HG03520 (cell line): ENCODE measurements around the gene RBSN.
A peak's percentile ranks its signal among the peaks of the same experiment; 100 is the strongest.

Experiments
- ATAC-seq: cut with Tn5 transposase; IDR thresholded peaks from one replicate; pipeline ENCODE4 v1.9.1; 2021; ENCODE audit warnings: mild to moderate bottlenecking, moderate library complexity; ENCODE audit not compliant: unreplicated experiment

RBSN gene

GRCh38 chr3:15102256-15102655, 3.3 kb upstream of the RBSN start:
- no peak for ATAC-seq

- peak; percentile 6 for ATAC-seq
These were observed 583 bp upstream of the RBSN start for GRCh38 chr3:15099364-15100098.

DNA sequence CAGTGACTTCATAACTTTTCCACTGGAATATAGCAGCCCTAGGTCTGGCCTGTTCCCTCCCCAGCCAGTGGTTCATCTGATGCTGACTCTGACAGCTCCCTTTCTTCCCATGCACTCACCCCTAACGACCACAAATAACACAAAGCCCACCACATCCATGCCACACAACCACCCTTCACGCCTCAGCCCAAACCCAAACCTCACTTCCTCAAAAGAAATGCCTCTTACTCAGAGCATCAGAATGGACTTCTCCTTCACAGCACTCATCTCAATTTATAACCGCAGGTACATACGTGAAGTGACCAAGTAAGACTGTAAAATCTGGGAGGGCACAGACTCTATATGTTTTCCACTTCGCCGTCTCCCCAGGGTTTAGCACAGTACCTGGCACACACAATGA, 1.1 kb downstream of the RBSN start:
- ATAC-seq: no peak

GRCh38 chr3:15096046-15096445, 2.9 kb downstream of the RBSN start:
- ATAC-seq: no peak

GRCh38 chr3:15094187-15094875, 4.6 kb downstream of the RBSN start:
- no peak for ATAC-seq

DNA sequence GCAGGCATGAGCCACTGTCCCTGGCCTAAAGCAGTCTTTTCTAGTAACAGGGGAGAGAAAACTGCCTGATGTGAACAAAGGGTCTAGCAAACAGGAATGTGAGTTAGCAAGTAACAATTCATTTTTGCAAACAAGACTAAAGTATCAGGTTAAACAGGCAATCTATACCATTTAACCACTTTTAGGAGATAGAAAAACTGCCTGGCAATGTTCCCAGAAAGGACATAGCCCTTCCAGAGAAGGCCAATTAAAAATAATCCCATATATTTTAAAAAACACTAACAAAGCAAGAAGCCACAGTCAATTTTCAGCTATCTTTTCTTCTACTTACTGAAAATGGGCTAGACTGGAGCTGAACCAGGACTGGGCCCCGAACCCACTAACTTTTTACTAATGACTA, 6.3 kb downstream of the RBSN start:
- ATAC-seq: no peak

GRCh38 chr3:15091575-15091974, 7.4 kb downstream of the RBSN start:
- ATAC-seq: no peak

GRCh38 chr3:15089201-15089600, 9.7 kb downstream of the RBSN start:
- no peak for ATAC-seq

DNA sequence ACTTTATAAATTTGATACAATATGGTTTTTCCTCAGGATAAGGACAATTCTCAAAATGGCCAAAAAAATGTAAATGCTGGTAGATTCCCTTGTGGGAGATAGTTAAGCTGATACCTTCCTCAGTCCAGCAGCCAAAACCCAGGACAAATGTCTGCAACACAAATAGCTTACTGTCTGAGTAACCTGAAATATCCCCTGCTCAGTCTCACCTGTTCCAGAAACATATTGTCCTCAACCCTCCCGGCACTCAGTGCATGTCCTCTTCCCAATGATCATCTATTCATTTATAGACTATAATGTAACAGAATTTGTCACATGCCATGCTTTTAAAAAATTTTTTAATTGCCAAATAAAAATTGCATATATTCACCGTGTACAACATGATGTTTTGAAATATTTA, 12.2 kb downstream of the RBSN start:
- ATAC-seq: no peak

DNA sequence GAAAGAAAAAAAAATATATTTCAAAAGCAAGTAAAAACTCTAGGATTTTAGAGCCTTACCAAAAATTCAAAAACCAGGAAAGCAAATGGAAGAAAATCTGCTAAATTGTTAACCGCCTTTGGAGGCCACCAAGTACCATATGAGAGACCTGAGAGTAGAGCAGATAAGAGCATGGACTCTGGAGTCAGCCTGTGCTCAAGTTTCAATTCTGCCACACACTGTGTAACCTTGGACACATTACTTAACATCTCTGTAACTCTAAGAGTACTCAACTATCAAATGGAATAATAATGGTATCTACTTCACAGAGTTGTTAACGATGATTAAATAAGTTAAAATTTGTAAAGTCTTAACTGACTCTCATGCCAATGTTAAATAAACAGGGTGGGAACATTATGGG, 12.7 kb downstream of the RBSN start:
- no peak for ATAC-seq

DNA sequence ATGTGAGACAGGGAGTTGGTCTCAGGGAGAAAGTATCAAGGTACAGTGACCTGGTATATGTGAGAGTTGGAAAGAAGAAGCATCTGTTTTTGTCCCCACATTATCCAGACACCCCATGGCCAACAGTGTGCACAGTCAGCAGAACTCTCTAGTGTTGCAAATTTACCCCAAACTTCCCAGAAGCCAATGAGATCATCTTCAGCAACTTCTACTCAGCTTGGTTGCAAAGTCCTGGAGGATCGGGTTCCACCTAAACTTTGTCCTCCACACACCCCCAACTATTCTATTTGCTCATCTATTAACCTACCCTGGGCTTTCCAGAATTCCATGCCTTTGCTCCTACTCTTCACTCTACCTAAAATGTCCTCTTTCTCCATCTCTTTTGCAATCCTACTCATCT, 15.7 kb downstream of the RBSN start:
- no peak for ATAC-seq

DNA sequence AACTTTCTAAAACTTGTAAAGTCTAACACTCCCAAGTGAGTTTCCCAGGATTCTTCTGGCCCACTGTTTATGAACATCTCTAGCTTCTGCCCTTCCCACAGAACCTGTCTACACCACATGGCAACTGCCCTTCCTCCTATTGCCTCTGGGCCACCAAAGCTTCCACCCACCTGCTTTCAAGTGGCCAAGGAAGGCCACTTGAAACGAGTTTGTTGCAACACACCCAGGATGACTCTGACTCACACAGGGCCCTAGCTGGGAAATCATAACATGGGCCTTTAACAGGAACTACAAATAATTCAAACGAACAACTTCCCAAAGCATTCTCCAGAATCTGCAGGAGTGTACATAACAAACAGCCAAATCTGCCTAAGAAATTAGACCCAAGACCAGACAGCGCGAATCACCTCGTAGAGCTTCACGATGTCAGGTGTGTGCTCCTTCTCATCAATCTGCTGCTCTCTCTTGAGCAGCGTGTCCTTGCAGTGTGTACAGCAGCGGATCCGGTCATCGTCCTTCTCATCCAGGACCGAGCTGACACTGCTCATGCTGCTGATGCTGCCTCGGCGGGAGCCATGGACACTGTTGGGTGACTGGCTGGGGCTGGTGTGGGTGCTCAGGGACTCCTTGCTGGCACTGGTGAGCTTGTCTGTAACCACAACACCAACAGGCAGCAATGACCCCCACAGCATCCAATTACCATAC, 16.8 kb downstream of the RBSN start:
- no peak for ATAC-seq

GRCh38 chr3:15079091-15079490, 19.9 kb downstream of the RBSN start:
- ATAC-seq: no peak

DNA sequence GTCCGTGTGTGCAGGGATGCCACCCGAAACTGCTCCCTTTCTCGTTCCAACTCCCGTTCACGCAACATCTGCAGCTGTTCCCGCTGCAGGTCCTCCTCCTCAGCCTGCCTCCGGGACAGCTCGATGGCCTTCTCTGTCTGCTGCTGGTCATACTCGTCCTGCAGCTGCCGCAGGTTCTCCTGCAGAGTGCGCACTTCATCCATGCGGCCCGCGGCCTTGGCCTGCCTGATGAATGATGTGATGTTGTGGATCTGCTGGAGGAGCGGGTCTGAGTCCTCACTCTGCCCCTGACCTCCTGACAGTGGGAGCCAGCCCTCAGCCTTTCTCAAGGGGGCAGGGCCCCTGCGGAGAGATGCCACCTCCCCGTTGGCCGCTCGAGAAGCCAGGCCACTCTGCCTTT, 24.4 kb downstream of the RBSN start:
- ATAC-seq: no peak

DNA sequence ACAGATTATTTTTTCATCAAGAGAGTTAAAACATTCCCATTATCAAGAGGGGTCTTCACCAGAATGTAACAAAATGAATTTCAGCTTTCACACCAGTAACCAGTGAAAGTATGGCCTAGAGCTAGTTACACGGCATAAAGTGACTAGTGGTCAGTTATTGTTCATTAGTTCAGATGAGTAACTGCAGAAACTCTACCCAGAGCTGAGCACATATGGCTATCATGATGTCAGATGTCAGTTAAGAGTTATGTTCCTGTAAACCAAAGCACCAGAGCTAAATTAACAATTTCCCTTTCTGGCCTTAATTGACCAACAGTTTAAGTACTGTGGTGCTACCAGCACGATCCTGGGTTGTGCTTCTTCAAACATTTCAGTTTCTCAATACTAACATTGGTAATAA, 27.2 kb downstream of the RBSN start:
- ATAC-seq: no peak

DNA sequence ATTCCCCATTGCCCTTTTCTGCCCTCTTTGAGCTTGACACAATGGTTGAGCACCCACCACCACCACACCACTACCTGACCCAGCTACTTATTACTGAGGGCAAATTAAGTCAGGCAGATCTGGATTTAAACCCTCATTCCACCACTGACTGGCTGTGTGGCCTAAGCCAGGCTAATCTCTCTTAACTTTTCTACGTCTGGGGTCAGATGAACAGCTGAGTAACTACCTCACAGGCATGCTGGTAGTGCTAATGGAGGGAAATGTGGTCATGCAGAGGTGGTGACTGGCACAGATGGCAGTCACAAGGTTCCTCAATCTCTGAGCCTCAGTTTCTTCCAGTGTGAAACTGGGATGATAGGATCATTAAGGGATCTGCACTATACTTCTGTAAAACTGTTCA, 29.5 kb downstream of the RBSN start:
- ATAC-seq: no peak

GRCh38 chr3:15066467-15066866, 32.5 kb downstream of the RBSN start:
- ATAC-seq: no peak

GRCh38 chr3:15065550-15066007, 33.4 kb downstream of the RBSN start:
- ATAC-seq: no peak

GRCh38 chr3:15064835-15065549, 34.0 kb downstream of the RBSN start, which contains the start of gene MRPS25:
Gene MRPS25 (minus strand): TSS chr3:15065315. CDS start chr3:15065194, 121 bp downstream.
- ATAC-seq: peak; percentile 94

- peak; percentile 12 for ATAC-seq
These were observed 34.6 kb downstream of the RBSN start for GRCh38 chr3:15064299-15064834.
